ENCODE results near the gene OCA2.
"Not testable (repeated sequence)": the region's sequence is repeated elsewhere in the genome, so short reads cannot be mapped to it uniquely, and the experiment has no call there.

Gene OCA2

DNA sequence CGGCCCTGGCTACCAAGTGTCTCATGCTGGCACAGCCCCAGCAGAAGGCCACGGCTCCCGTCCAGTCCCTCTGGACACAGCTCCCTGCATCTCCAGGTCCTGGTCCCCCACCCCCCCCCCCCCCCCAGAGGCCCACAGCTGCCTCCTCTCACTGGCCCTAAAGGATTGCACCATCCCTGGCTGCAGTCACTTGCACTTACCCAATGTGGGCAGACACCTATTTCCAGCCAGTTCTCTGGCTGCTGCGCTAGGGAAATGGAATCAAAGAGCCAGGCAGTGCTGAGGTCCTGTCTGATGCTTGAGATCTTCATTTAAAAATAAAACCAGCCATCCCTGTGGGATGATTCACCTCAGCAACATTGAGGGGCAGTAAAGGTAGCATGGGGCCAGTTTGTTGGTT is 346.4 kb downstream of the OCA2 start:
- no peak for DNase-seq

DNA sequence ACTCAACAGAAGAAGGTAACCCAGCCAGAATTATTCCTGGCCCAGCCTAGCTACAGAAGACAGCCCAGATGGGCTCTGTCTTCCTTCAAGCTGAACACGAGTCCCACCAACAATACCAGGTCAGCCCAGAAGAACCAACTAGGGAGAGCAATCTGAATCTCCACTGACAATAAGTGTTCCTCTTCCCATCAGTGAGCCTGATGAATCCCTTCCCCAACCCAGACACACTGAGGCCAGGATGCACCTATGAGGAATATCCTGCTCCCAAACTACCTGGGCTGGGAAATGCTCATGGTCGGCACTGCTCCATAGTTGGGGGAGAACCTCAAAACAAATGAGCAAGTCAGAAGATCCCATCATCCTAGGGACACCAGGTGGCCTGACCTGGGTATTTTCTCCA is 351.1 kb downstream of the OCA2 start:
- no peak for DNase-seq

DNA sequence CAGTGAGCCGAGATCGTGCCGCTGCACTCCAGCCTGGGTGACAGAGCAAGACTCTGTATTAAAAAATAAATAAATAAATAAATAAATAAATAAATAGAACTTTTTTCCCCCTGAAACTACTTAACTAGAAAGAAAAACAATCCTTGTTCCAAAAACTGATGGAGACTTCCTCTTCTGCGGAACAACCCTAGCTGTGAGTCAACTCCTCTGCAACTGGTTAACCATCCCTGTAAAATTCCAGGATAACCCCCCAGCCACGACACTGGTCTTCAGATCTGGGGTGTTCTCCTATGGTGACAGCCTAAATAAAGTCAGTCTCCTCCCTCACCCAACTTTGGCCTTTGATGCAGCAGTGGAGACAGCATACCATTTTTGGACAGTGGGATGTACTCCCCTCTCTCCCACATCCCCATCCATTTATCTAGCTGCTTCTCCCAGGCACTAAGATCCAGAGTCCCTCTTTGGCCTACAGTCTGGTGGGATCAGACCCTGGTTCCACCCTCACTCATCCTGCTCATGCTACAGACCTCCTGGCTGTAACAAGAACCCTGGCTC is 352.6 kb downstream of the OCA2 start:
- no peak for DNase-seq

DNA sequence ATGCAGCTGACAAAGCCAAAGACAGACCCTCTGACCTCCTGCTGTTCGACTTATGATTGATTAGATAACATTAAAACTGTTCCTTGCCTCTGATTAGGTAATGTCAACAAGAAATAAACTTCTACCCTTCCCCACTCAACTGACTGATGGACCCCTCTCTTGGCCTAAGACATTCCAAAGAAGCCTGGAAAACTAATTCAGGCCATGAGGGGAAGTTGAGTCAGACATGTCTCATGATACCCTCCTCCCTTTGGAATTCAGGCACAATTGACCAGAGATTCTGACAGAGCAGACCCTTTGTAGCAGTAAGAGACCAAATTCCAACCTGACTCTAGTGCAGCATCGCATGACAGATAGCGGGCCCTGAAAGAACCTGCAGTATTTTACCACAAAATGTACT is 354.5 kb downstream of the OCA2 start:
- no peak for DNase-seq

DNA sequence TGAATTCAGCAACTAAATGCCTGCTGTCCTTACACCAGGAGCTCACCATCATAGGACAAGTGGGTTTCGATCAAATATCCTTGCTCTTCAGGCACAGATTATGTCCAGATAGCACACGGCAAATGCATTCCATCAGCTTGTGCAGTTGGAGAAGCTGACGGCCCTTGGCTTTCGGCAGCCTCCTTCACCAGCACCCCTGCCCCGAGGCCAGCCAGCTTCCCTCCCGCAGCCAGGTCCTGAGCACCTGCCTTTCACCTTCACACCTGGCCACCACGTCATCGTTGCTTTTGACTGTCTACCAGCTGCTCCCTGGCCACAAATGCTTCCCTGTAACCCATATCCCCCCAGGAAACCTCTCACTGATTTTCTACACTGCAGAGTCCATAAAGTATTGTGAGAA is 355.5 kb downstream of the OCA2 start:
- no peak for DNase-seq

DNA sequence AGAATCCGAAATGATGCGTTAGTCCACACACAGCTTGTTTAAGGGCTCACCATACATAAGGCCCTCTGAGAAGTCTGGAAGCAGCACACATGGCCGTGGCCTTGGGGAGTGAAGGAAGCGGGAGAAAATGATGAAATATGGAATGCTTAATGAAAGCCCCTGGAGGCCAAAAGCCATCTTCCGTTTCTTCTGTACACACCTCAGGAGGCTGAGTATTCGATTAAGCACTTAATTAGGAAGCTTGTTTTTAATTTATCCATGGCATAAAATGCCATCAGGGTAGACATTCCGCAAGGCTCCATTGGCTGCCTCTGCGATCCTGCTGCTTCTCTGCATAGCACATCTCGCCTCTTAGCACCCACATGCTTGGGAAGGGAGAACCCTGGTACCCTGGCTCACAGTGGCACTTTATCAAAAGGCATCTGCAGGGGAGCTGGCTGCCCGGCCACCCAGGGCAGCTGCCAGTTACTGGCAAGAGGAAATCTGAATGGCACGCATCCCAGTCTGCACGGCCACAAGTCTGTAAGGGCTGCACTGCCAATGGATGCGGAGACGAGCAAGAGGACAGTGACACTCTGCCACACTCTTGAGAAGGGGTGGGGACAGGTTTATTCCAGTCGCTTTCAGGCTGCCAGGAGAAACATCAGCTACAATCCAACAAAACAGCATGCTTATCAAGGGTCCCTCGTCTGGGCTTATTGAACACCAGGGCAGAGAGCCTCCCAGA is 356.2 kb downstream of the OCA2 start:
- DNase-seq = no peak

DNA sequence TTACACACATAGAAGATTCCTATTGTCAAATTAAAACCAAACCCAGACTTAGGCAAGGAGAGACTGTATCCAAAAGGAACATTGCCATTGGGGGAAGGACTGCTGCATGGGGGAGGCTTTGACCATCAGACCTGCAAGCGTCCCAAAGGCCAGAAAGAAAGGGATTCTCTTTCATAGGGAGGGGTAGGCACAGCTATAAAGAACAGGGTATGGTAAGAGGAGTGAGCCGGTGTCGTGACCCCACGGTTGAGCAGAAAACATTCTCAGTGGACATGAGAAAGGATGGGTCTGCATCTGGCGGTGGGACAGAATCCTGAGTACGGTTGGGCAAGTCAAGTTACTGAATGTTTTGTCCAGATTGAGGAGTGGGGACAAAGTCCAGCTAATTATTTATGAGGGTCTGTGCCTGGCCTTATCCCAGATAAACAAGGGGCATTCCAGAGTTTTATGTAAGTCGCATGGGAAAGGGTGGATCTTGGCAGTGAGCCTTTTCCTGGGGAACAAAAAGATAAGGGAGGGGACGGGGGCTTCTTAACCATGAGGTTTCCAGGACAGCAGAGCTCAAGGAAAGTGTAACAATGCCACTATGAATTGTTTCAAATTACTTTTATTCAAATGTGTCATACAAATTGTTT is 357.8 kb downstream of the OCA2 start:
- DNase-seq = no peak

DNA sequence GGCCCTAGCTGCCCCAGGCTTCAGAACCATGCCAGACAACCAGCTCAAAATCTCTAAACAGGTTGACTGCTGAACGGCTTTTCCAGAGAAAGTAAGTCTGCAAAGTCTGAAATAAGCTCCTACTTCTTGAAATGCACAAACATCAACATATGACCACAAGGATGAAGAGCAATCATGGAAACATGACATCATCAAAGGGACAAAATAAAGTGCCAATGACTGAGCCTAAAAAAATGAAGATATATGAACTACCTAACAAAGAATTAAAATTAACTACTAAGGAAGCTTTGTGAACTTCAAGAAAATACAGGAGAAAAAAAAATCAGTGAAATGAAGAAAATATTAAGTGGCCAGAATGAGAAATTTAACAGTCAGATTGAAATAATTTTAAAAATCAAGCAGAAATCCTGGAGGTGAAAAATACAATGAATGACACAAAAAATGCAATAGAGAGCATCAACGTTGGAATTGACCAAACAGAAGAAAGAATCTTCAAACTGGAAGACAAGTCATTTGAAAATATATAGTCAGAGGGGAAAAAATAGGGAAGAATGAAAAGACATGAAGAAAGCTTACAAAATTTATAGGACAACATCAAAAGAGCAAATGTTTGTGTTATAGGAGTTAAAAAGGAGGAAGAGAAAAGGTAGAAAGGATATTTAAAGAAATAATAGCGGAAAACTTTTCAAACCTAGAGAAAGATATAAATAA is 364.2 kb downstream of the OCA2 start:
- no peak for DNase-seq

DNA sequence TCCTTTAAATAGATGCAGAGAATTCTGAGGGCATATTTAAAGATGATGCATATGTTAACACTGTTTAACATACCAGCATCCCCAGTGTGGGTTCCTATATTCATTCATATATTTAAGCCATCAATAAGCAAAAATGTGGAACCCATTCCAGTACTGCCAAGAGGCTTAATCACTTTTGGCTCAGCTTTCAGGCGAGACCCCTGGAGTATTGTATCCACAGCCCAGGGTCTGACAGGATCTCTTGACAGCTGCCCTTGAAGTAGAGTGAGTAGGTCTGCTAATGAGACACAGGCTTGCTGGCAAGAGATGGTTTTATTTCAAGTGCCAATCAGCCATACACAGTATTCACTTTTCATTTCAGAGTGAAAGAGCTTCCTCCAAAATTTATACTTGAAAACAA is 367.3 kb downstream of the OCA2 start:
- no peak for DNase-seq

DNA sequence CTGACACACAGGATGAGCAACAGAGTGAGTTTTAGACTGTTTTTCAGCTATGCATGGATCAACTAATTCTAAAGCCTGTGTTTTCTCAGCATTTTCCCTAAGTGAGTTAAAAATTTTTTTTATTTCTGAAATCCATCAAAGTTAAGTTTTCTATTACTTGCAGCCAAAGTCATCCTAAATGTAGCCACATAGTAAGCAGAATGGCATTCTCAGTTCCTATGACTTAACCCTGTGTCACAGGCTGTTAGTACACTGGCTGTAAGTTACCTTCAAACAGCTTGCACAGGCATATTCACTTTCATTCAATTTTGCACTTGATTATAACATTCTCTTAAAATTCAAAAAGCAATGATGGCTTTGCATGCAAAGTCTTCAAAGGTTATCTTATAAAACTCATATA is 368.2 kb downstream of the OCA2 start:
- no peak for DNase-seq

DNA sequence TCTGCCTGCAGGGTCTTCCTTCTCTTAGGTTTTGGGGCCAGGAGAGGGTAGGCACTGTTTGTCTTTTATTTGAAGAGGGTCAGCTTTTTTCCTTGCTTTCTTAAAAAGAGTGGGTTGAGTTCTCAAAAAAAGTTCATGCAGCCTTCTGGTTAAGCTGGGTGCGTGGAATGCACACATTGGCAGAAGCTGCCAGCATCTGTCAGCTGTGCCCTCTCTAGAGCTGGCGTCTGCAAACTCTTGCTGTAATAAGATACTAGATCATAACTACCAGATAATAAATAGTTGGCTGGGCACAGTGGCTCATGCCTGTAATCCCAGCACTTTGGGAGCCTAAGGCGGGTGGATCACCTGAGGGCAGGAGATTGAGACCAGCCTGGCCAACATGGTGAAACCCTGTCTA is 373.4 kb downstream of the OCA2 start:
- DNase-seq = no peak

DNA sequence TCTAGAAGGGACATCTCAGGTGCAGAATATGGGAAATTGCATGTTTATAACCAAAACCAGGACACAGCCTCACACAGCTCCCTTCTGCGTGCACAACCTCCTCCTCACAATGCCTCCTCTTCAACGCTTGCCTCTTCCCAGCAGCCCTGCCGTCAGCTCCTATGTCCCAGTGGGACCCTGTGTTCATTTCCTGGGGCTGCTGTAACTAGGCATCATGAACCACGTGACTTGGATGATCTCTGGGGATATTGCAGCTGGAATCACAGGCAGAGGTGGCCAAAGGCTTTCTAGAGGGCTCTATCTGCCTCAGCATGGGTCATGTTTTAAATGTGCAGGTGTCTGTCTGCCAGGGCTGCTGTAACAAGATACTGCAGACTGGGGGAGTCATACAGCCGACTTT is 375.3 kb downstream of the OCA2 start:
- DNase-seq = no peak

DNA sequence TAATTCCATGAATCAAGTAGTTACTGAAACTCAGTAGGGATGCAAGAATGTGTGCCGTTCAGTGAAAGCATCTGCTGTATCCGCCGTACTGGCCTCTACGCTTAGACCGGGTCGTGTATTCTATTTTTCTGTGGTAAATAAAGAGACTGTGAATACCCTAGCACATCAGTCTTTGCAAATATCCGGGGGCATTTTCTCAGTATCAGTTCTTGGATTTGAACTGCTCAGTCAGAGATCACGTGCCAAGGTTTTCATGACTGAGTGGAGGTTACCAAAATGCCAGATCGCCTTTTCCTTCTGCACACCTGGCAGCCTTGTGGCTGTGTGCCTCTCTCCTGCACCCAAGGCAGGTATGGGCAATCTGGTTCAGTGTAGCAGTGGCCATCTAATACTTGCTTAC is 377.0 kb downstream of the OCA2 start:
- no peak for DNase-seq

DNA sequence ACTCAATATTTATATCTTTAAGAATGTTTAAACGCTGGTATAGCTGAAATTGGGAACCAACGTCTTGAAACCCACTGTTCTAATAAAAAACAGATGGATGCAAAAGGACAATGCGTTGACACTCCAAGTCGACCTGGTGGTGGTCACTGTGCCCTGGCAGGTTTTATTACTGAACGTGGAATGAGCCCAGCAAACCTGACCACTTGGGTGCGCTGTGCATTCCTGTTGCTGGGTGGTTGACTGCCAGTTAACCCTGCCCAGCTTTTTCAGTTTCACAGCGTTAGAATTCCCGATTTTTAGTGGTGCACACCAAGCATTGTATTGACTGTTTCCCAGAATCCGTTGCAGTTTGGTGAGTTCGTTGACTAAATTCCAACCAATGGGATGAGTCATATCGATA is 384.4 kb downstream of the OCA2 start:
- no peak for DNase-seq

DNA sequence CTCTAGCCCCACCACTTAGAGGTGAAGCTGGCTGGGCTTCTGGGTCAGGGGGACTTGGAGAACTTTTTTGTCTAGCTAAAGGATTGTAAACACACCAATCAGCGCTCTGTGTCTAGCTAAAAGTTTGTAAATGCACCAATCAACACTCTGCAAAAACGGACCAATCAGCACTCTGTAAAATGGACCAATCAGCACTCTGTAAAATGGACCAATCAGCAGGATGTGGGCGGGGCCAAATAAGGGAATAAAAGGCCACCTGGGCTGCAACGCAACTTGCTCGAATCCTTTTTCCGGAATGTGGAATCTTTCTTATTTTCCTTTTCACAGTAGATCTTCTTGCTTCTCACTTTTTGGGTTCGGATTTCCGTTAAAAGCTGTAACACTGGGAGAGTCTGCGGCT is 385.3 kb downstream of the OCA2 start:
- DNase-seq = not testable (repeated sequence)

DNA sequence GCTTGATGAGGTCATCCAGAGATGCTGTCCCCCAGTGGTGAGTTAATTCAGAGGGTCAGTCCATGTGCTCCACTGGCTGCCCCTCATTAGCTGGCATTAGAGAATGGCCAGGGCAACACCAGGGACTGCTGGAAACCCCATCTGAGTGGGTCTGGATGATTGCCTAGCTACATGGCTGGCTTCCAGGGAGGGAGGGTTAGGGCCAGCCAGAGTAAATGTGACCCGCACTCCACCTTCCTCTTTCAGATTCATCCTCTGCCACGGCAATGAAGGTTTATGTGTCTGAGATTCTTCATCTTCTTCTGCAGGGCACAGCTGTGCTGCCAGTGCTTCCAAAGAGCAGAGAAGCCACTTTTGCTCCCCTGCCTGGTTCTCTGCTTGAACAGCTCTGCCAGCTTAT is 391.9 kb downstream of the OCA2 start:
- DNase-seq = no peak

DNA sequence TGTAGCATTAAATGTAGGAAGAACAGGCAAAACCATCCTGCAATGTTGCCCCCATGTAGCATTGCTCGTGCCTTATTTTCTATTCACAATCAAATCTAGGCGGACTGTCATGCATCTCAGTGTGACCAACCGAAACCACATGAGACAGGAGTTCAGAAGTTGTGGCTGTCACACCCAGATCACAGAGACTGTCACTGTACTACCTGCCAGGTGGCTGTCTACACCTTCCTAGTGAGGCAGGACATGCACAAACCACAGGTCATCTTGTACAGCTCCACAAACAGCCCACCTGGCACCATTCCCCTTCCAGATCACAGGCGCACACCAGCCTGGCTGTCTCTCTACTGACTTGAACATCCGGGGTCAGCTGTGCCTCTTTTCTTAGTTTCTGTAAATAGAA is 392.8 kb downstream of the OCA2 start:
- DNase-seq = no peak

DNA sequence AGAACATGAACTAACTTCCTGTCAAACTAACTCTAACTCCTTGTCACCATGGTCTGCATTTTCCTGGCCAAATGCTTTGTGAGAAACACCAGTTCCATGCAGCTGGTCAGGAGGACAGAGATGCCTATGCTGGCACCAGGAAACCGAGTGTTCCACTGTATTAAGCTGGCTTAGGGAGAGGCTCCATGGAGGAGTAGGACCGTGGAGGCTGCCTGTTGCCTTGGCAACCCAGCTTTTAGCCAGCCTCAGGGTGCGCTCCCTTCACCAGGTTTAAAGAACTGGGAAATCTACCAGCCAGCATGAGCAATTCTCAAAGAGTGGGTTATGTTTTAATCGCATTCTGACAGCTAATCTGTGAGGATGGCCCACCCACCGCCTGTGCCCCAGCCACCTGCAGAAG is 394.1 kb downstream of the OCA2 start:
- no peak for DNase-seq

All from activated naive CD4-positive, alpha-beta T cell treated with Interleukin-2 at 50 U/mL for 16 hours (primary cell).